Fibroblast of the aortic adventitia (primary cell): ENCODE results near the gene STARD5. TPM values are rescaled to one million over a fixed set of nuclear protein-coding genes. Genes with fewer than 3 reads are reported as not detected.
"Not testable (repeated sequence)": the region's sequence is repeated elsewhere in the genome, so short reads cannot be mapped to it uniquely, and the experiment has no call there.

ENCODE experiments used
- DNase-seq: peaks from one replicate; pipeline ENCODE4 v3.0.0-alpha.2; 2010; ENCODE audit warnings: low read depth
- H3K4me3 ChIP-seq: 2 replicates; pipeline ENCODE4 v1.5.1; 2011; ENCODE audit warnings: low read depth, mild to moderate bottlenecking, control low read depth, low read length, moderate library complexity
- total RNA-seq: library from RNA; depleted of rRNA; stranded (reverse); fragments of >200 nt; gene quantifications from 2 replicates; pipeline ENCODE4 v1.2.3, GENCODE V29; 2012; ENCODE audit warnings: low replicate concordance
- TF ChIP-seq, protein P1 (sequence below): IDR thresholded peaks from 2 replicates; pipeline ENCODE4 v1.5.1; 2011; ENCODE audit warnings: mild to moderate bottlenecking, low read length, control low read depth, inconsistent platforms; ENCODE audit not compliant: insufficient read depth

STARD5 gene
- total RNA-seq, 1 donor = 6.1 TPM

DNA sequence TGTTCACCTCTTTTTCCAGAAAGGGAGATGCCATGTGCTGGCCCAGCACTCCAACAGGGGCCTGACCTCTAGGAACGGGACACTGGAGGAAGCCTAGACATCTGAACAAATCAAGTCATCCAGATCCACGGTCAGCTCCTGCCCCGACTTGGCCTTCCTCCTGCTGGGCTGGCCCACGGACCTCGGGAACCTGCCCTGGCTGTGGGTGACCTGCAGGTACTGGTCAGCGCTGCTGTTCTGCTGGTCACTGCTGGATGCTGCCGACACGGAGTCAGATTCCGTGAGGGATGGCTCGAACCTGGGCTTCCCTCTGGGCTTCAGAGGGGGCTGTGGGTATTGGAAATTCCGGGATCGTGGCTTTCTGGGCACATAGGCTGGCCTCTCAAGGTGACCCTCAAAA, 8.4 kb upstream of the STARD5 start:
- TF ChIP-seq, protein P1, sequence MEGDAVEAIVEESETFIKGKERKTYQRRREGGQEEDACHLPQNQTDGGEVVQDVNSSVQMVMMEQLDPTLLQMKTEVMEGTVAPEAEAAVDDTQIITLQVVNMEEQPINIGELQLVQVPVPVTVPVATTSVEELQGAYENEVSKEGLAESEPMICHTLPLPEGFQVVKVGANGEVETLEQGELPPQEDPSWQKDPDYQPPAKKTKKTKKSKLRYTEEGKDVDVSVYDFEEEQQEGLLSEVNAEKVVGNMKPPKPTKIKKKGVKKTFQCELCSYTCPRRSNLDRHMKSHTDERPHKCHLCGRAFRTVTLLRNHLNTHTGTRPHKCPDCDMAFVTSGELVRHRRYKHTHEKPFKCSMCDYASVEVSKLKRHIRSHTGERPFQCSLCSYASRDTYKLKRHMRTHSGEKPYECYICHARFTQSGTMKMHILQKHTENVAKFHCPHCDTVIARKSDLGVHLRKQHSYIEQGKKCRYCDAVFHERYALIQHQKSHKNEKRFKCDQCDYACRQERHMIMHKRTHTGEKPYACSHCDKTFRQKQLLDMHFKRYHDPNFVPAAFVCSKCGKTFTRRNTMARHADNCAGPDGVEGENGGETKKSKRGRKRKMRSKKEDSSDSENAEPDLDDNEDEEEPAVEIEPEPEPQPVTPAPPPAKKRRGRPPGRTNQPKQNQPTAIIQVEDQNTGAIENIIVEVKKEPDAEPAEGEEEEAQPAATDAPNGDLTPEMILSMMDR = no peak
- no peak overlapping the region for H3K4me3 ChIP-seq
- DNase-seq = no peak

DNA sequence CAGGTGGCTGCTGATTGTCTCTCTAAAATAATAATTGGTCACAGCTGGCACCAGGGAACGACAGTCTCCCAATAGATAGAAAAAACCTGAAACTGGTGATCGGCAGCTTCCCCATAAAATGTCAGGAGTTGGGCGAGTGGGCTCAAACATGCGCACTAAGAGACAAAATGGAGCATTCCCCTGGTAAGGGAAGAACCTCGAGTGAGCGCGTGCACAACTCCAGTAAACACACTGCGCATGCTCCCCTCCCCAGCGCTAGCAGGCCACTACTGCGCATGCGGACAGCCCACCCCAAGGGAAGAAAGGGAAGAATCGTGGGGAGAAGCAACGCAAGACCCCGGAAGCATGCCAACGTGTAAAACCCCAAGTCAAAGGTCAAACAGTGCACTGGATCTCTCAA, 7.7 kb upstream of the STARD5 start:
- TF ChIP-seq, protein P1 = no peak
- DNase-seq = no peak
- H3K4me3 ChIP-seq = no peak overlapping the region

- peak; percentile 62 for DNase-seq
- H3K4me3 ChIP-seq = not testable (repeated sequence)
Observed at GRCh38 chr15:81331141-81331540, 7.2 kb upstream of the STARD5 start.

DNA sequence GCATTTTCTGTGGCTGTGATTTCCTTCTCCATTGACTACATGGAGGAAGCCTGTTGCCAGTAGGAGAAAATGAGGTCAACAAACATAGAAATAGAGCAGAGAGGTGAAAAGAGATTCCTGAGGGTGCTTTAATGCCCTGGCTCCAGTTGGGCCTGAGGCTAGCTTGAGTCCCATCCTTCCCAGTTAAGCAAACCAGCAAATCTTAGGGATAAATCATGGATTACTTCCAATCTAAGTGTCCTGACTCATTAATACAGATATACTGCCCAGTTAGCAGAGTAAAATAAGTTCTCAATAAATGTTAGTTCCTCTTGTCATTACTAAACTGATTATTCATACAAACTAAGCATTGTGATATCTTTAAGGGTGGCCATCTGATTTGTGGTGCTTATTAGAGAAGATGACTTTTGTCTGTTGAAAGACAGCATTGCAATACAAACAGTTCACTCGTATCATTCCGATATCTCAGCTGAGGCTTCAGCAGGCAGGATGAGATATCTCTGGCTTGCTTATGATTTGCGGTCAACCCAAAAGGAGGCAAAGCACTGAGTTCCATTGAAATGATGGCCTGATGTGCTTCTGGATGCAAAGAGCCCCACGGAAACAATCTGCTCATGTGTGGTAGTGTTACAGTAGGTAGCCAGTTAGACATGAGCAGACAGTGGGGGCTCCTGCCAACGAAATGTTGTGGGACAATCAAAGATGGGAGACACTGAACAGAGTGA, 6.6 kb upstream of the STARD5 start:
- DNase-seq = no peak
- no peak overlapping the region for H3K4me3 ChIP-seq
- TF ChIP-seq, protein P1 = no peak

GRCh38 chr15:81329446-81329845, 5.5 kb upstream of the STARD5 start:
- no peak for DNase-seq
- TF ChIP-seq, protein P1 = no peak
- H3K4me3 ChIP-seq = no peak overlapping the region

DNA sequence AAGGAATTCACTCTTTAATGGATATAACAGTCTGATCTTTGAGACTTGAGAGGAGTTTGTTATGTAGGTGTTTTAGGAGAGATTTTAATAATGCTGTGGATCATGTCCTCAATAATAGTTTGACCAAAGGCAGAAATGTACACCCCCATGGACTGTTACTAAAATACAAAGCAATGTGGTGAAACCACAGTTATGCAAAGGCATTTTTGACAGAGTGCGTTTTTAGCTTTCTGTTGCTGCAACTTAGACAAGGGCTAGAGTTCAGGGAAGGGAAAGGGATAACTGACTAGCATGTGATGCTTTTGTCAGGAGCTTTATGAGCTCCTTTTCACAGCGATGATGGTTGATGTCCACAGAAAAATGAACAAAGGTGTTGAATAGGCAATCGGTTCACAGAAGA, 3.6 kb upstream of the STARD5 start:
- DNase-seq = peak; percentile 84
- no peak overlapping the region for H3K4me3 ChIP-seq
- TF ChIP-seq, protein P1 = no peak

DNA sequence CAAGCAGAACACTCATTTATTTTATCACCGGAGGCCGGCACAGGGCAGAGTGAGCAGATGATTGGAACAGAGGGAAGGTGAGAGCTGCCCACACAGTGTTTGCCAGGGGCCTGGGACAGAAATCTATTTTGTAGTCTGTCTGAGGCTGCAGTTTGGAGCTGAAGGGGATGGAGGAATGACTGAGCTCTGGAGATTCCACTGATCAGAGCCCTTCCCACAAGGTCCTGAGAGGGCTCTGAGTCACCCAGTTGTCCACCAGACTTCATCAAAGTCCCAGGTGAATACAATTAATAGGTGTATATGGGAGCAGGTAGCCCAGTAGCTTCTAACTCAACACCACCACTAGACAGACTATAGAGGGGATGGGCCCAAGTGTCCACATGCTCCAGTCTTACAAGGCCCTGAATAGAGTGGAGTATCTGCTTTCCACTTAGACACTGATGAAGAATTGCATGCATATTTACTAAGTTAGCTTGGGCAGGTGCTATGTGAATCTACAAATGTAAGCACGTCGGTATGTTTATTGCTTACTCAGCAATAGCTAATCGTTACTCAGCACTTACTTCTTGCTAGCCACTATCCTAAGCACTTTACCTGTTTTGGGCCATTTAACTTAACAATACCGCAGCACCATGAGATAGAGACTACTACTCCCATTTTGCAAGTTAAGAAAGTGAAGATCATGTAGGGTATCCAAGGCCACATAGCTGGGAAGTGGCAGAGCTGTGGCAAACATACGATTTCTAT, 2.7 kb upstream of the STARD5 start:
- no peak for DNase-seq
- H3K4me3 ChIP-seq = no peak overlapping the region
- TF ChIP-seq, protein P1 = no peak
